ENCODE results near the gene COL6A2. TPM values are rescaled to one million over a fixed set of nuclear protein-coding genes. Genes with fewer than 3 reads are reported as not detected.

COL6A2 gene
- total RNA-seq, 2 donors from 2014 or later, result 259 to 377 TPM

DNA sequence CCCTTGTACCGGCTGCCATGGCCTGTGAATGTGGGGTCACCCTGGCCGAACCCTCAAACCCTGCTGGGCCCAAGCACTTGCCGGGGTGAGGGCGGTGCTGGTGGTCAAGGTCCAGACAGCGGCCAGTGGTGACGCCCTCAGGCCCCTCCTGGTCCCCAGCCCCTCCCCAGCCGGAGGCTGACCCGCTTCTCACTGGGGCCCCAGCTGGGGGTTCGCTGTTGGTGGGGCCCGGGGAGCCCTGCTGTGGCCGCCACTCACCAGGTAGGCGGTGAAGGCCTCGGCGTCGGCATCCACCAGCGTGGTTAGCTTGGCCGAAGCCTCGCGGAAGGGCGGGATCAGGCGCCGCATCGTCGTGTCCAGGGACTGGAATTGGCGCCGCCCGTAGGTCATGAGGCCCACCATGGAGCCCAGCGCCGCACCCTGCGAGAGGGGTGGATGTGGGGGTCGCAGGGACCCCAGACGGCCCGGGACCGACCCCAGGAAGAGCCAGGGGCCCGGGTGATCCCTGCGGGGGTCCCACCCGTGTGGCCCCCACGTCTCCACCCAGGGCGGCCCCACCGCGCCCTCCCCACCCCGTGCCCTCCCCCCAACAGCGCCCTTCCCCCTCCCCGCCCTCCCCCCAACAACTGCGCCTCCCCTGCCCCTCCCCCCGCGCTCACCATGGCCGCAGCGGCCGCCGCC, 47.4 kb downstream of the COL6A2 start:
- Histone ChIP-seq H3K27me3 (ENCODE audit: control insufficient read depth, insufficient read depth, low read length, poor library complexity, severe bottlenecking) (no peaks in the 10 kb centered on the region), H3K27ac (ENCODE audit: low read depth, low read length) (no peak overlapping the region), H3K9ac (ENCODE audit: extremely low read depth, low read length, poor library complexity, severe bottlenecking) (no peak overlapping the region), H3K4me3 (ENCODE audit: low read length) (no peak overlapping the region), H3K4me1 (ENCODE audit: control insufficient read depth, insufficient read depth, low read length) (no peaks in the 10 kb centered on the region), H3K9me3 (ENCODE audit: control insufficient read depth, low read length) (no peaks in the 10 kb centered on the region), H3K36me3 (ENCODE audit: control insufficient read depth, insufficient read depth, low read length) (no peaks in the 10 kb centered on the region)
- DNase-seq, result no peak
- H3K4me1 Mint-ChIP-seq, result peaks cover 8% of the 10 kb centered on the region
- H3K27me3 Mint-ChIP-seq (ENCODE audit: insufficient read depth), result peaks cover 17% of the 10 kb centered on the region
- H3K36me3 Mint-ChIP-seq (ENCODE audit: low read depth), result no peaks in the 10 kb centered on the region
- no peak overlapping the region for H3K27ac Mint-ChIP-seq
- TF ChIP-seq, protein P1, sequence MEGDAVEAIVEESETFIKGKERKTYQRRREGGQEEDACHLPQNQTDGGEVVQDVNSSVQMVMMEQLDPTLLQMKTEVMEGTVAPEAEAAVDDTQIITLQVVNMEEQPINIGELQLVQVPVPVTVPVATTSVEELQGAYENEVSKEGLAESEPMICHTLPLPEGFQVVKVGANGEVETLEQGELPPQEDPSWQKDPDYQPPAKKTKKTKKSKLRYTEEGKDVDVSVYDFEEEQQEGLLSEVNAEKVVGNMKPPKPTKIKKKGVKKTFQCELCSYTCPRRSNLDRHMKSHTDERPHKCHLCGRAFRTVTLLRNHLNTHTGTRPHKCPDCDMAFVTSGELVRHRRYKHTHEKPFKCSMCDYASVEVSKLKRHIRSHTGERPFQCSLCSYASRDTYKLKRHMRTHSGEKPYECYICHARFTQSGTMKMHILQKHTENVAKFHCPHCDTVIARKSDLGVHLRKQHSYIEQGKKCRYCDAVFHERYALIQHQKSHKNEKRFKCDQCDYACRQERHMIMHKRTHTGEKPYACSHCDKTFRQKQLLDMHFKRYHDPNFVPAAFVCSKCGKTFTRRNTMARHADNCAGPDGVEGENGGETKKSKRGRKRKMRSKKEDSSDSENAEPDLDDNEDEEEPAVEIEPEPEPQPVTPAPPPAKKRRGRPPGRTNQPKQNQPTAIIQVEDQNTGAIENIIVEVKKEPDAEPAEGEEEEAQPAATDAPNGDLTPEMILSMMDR (conservative IDR thresholded peaks at IDR 0.05), result no peak
- WGBS, 2 experiments (ENCODE audit: insufficient coverage in 1 of 2, insufficient read length in 1 of 2), result 94 to 96% methylated on average over 19 to 41 of the region's 51 CpGs
- no peak overlapping the region for H3K4me3 Mint-ChIP-seq
- H3K9me3 Mint-ChIP-seq, result peaks cover 9% of the 10 kb centered on the region

DNA sequence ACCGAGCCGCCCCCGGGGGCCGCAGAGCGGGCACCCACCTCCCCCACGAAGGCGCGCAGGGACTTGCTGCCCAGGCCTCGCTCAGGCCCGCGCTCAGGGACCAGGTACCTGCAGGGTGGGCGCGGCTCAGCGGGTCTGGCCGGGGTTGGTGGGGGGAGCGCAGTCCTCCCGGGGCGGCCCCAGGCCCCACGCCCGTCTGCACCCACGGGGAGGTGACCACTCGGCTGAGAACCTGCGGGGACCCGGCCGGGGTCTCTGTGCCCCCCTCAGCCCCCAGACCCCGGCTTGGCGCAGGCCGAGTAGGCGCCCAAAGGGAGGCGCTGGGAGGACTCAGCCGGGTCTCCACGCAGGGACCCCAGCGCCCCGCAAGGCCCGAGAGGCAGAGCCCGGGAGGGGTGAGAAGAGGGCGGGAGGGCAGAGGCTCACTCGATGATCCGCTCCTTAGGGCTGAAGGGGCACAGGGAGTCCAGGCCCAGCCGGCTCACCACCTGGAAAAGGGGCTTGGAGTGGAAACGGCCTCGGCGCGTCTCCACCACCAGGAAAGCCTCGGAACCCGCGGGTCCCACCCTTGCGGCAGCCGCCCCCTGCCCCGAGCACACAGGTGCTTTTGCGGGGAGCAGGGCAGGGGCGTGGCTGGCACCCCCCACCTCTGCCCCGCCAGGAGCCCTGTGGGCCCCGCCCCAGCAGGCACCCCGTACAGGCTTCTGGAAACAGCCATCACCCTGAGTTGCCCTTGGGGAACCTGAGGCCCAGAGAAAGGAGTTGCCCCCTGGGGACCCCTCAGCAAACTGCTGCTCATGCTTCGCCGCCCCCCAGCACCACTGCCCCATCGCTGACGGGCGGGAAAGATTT, 48.2 kb downstream of the COL6A2 start:
- H3K4me1 ChIP-seq (ENCODE audit: control insufficient read depth, insufficient read depth, low read length), result no peaks in the 10 kb centered on the region
- TF ChIP-seq, protein P1 (conservative IDR thresholded peaks at IDR 0.05), result no peak
- WGBS, 2 experiments (ENCODE audit: insufficient coverage in 1 of 2, insufficient read length in 1 of 2), result 91 to 92% methylated on average over 24 to 60 of the region's 60 CpGs
- Mint-ChIP-seq H3K36me3 (ENCODE audit: low read depth) (no peaks in the 10 kb centered on the region), H3K9me3 (peaks cover 9% of the 10 kb centered on the region), H3K27me3 (ENCODE audit: insufficient read depth) (peaks cover 9% of the 10 kb centered on the region), H3K4me3 (no peak overlapping the region), H3K27ac (no peak overlapping the region), H3K4me1 (peaks cover 4% of the 10 kb centered on the region)
- H3K36me3 ChIP-seq (ENCODE audit: control insufficient read depth, insufficient read depth, low read length), result no peaks in the 10 kb centered on the region
- H3K9me3 ChIP-seq (ENCODE audit: control insufficient read depth, low read length), result no peaks in the 10 kb centered on the region
- H3K27me3 ChIP-seq (ENCODE audit: control insufficient read depth, insufficient read depth, low read length, poor library complexity, severe bottlenecking), result no peaks in the 10 kb centered on the region
- no peak overlapping the region for H3K9ac ChIP-seq (ENCODE audit: extremely low read depth, low read length, poor library complexity, severe bottlenecking)
- no peak overlapping the region for H3K27ac ChIP-seq (ENCODE audit: low read depth, low read length)
- no peak overlapping the region for H3K4me3 ChIP-seq (ENCODE audit: low read length)
- no peak for DNase-seq

DNA sequence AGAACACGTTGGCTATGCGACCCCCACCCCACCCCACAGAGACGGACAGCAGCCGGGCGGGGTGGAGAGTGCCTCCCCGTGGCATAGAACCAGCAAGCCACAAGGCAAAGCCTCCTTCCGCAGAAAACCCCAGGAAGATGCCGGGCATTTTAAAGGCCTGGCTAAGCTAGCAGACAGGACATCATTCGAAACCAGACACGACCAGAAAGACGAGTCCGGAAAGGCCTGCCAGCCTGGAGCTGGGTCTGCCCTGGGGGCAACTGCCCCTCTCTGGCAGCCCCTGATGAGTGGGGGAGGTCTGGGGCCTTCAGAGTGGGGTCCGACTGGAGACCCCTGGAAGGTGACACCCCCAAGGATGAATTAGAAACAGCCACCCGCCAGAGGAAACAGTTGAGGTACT, 48.9 kb downstream of the COL6A2 start:
- 69 to 82% methylated on average over 11 to 14 of the region's 14 CpGs for WGBS, 2 experiments (ENCODE audit: insufficient coverage in 1 of 2, insufficient read length in 1 of 2)
- peaks cover 3% of the 10 kb centered on the region for H3K4me1 Mint-ChIP-seq
- H3K27ac ChIP-seq (ENCODE audit: low read depth, low read length), result peak overlapping the region; percentile 2
- H3K27ac Mint-ChIP-seq, result peak overlapping the region; percentile 58
- H3K4me3 Mint-ChIP-seq, result no peak overlapping the region
- H3K9me3 ChIP-seq (ENCODE audit: control insufficient read depth, low read length), result no peaks in the 10 kb centered on the region
- no peaks in the 10 kb centered on the region for H3K27me3 ChIP-seq (ENCODE audit: control insufficient read depth, insufficient read depth, low read length, poor library complexity, severe bottlenecking)
- H3K9me3 Mint-ChIP-seq, result peaks cover 9% of the 10 kb centered on the region
- no peaks in the 10 kb centered on the region for H3K4me1 ChIP-seq (ENCODE audit: control insufficient read depth, insufficient read depth, low read length)
- peaks cover 3% of the 10 kb centered on the region for H3K27me3 Mint-ChIP-seq (ENCODE audit: insufficient read depth)
- no peak overlapping the region for H3K9ac ChIP-seq (ENCODE audit: extremely low read depth, low read length, poor library complexity, severe bottlenecking)
- no peak overlapping the region for H3K4me3 ChIP-seq (ENCODE audit: low read length)
- no peaks in the 10 kb centered on the region for H3K36me3 ChIP-seq (ENCODE audit: control insufficient read depth, insufficient read depth, low read length)
- TF ChIP-seq, protein P1 (conservative IDR thresholded peaks at IDR 0.05), result no peak
- H3K36me3 Mint-ChIP-seq (ENCODE audit: low read depth), result no peaks in the 10 kb centered on the region
- DNase-seq, result peak; percentile 55
